NCI-H1092 treated with DMSO at 0.1 percent for 48 hours (cell line): ENCODE results near the gene CLTCL1.

Experiments used
- DNase-seq: peaks from one replicate; lab custom pipeline; 2025; lab: John Stamatoyannopoulos, UW

CLTCL1 gene

GRCh38 chr22:19132153-19132552, 159.4 kb downstream of the CLTCL1 start:
- no peak for DNase-seq

GRCh38 chr22:19131685-19132015, 159.9 kb downstream of the CLTCL1 start:
- DNase-seq: no peak

GRCh38 chr22:19130959-19131684, 160.4 kb downstream of the CLTCL1 start, which contains the start of gene TSSK2:
Gene TSSK2 (plus strand): TSS chr22:19131308. CDS start chr22:19131400, 92 bp downstream.
- DNase-seq: no peak

GRCh38 chr22:19129871-19130270, 161.6 kb downstream of the CLTCL1 start:
- DNase-seq: no peak
